HepG2 (cell line): ENCODE data around the gene KCNAB3. TPM values are rescaled to one million over a fixed set of nuclear protein-coding genes. Genes with fewer than 3 reads are reported as not detected.

ENCODE experiments used
- ADNP ChIP-seq: sonication (generic); formaldehyde crosslinking; IDR thresholded peaks from 2 replicates; pipeline ENCODE4 v1.4.0; 2020; ENCODE audit warnings: missing genetic modification reagents
- AKNA ChIP-seq: sonication (generic); formaldehyde crosslinking; IDR thresholded peaks from 2 replicates; pipeline ENCODE4 v1.4.0; 2020; ENCODE audit warnings: missing genetic modification reagents, borderline replicate concordance
- HMG20A ChIP-seq: IDR thresholded peaks from 2 replicates; pipeline ENCODE4 v1.6.1; 2016; ENCODE audit warnings: borderline replicate concordance
- KDM3A ChIP-seq: IDR thresholded peaks from 2 replicates; pipeline ENCODE4 v1.6.1; 2018; ENCODE audit warnings: low read depth, missing compliant biosample characterization
- MLLT10 ChIP-seq: sonication (generic); formaldehyde crosslinking; IDR thresholded peaks from 2 replicates; pipeline ENCODE4 v1.4.0; 2020; ENCODE audit warnings: missing genetic modification reagents
- NCOA2 ChIP-seq: sonication (generic); formaldehyde crosslinking; IDR thresholded peaks from 2 replicates; pipeline ENCODE4 v1.8.0; 2022; ENCODE audit warnings: inconsistent platforms
- PAF1 ChIP-seq: IDR thresholded peaks from 2 replicates; pipeline ENCODE4 v1.6.1; 2016; ENCODE audit warnings: missing genetic modification reagents, missing compliant biosample characterization
- PBX3 ChIP-seq: sonication (generic); formaldehyde crosslinking; IDR thresholded peaks from 2 replicates; pipeline ENCODE4 v1.8.1; 2023; ENCODE audit warnings: missing genetic modification reagents, inconsistent platforms, borderline replicate concordance
- ZBTB39 ChIP-seq: sonication (generic); formaldehyde crosslinking; IDR thresholded peaks from 2 replicates; pipeline ENCODE4 v1.5.0; 2020; ENCODE audit warnings: missing genetic modification reagents
- ZMAT3 ChIP-seq: sonication (generic); formaldehyde crosslinking; conservative IDR thresholded peaks from 2 replicates; pipeline ENCODE4 v1.7.0; 2021; ENCODE audit warnings: missing genetic modification reagents
- ZNF333 ChIP-seq: sonication (generic); formaldehyde crosslinking; IDR thresholded peaks from 2 replicates; pipeline ENCODE4 v1.4.0; 2020; ENCODE audit warnings: mild to moderate bottlenecking, missing genetic modification reagents, borderline replicate concordance
- polyA plus RNA-seq, 8 experiments: library from polyadenylated mRNA; depleted of rRNA in 3 of 8; stranded (reverse) in 7 of 8; unstranded in 1 of 8; fragments of >200 nt; fragmentation: Illumina TruSeq in 4 of 8; extraction: Trizol in 4 of 8; gene quantifications; 2 replicates each; pipeline versions ENCODE4 v1.2.1 to v1.2.3, GENCODE V29; 2011 to 2016; ENCODE audit warnings: low read depth in 4 of 8, missing spikeins in 1 of 8, mixed read lengths in 1 of 8; ENCODE audit not compliant: insufficient read depth in 1 of 8
- total RNA-seq, 5 experiments: library from RNA; depleted of rRNA; stranded (reverse); fragments of >200 nt; fragmentation: Illumina TruSeq; extraction: Trizol; gene quantifications; 2 replicates each; pipeline ENCODE4 v1.2.3, GENCODE V29; 2016; ENCODE audit warnings: low read depth in 1 of 5
- TF ChIP-seq, protein P1 (sequence below): sonication (generic); formaldehyde crosslinking; IDR thresholded peaks from 2 replicates; pipeline ENCODE4 v1.4.0; 2020; ENCODE audit warnings: mild to moderate bottlenecking, missing genetic modification reagents, borderline replicate concordance
- TF ChIP-seq, protein P2 (sequence below): sonication (generic); formaldehyde crosslinking; IDR thresholded peaks from 2 replicates; pipeline ENCODE4 v1.5.0; 2020; ENCODE audit warnings: mild to moderate bottlenecking, missing genetic modification reagents

KCNAB3 gene
- total and polyA plus RNA-seq, 2 of the 13 experiments (the other 11 are each of a cell fraction or from before 2014, with no cell fraction given) = 0.29 to 0.88 TPM

GRCh38 chr17:7888184-7888920, 41.3 kb downstream of the KCNAB3 start, which contains the start of gene CHD3 (continued):
- TF ChIP-seq ZMAT3 = no peak
- no peak for TF ChIP-seq NCOA2 (CRISPR knock-in tag)
- TF ChIP-seq, protein P1, sequence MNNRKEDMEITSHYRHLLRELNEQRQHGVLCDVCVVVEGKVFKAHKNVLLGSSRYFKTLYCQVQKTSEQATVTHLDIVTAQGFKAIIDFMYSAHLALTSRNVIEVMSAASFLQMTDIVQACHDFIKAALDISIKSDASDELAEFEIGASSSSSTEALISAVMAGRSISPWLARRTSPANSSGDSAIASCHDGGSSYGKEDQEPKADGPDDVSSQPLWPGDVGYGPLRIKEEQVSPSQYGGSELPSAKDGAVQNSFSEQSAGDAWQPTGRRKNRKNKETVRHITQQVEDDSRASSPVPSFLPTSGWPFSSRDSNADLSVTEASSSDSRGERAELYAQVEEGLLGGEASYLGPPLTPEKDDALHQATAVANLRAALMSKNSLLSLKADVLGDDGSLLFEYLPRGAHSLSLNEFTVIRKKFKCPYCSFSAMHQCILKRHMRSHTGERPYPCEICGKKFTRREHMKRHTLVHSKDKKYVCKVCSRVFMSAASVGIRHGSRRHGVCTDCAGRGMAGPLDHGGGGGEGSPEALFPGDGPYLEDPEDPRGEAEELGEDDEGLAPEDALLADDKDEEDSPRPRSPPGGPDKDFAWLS = no peak
- TF ChIP-seq PAF1 (CRISPR knock-in tag) = no peak
- no peak for TF ChIP-seq MLLT10
- TF ChIP-seq KDM3A (CRISPR knock-in tag) = no peak
- TF ChIP-seq ADNP (CRISPR knock-in tag) = no peak
- TF ChIP-seq ZBTB39 (CRISPR knock-in tag) = no peak
- no peak for TF ChIP-seq PBX3 (CRISPR knock-in tag)
- TF ChIP-seq ZNF333 (CRISPR knock-in tag) = no peak
- TF ChIP-seq, protein P2, sequence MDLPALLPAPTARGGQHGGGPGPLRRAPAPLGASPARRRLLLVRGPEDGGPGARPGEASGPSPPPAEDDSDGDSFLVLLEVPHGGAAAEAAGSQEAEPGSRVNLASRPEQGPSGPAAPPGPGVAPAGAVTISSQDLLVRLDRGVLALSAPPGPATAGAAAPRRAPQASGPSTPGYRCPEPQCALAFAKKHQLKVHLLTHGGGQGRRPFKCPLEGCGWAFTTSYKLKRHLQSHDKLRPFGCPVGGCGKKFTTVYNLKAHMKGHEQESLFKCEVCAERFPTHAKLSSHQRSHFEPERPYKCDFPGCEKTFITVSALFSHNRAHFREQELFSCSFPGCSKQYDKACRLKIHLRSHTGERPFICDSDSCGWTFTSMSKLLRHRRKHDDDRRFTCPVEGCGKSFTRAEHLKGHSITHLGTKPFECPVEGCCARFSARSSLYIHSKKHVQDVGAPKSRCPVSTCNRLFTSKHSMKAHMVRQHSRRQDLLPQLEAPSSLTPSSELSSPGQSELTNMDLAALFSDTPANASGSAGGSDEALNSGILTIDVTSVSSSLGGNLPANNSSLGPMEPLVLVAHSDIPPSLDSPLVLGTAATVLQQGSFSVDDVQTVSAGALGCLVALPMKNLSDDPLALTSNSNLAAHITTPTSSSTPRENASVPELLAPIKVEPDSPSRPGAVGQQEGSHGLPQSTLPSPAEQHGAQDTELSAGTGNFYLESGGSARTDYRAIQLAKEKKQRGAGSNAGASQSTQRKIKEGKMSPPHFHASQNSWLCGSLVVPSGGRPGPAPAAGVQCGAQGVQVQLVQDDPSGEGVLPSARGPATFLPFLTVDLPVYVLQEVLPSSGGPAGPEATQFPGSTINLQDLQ (CRISPR knock-in tag) = no peak
- no peak for TF ChIP-seq AKNA (CRISPR knock-in tag)
- no peak for TF ChIP-seq HMG20A (CRISPR knock-in tag)
